Measurements from ENCODE around the gene FRZB.
"Not testable (repeated sequence)": the region's sequence is repeated elsewhere in the genome, so short reads cannot be mapped to it uniquely, and the experiment has no call there.

Gene FRZB

GRCh38 chr2:182897137-182897536, 30.7 kb upstream of the FRZB start:
- no peak overlapping the region for H3K27ac ChIP-seq
- TF ChIP-seq CTCF (conservative IDR thresholded peaks at IDR 0.05), result no peak

- no peak for TF ChIP-seq CTCF (conservative IDR thresholded peaks at IDR 0.05)
These were observed 29.4 kb upstream of the FRZB start for GRCh38 chr2:182895798-182896197.

GRCh38 chr2:182895169-182895568, 28.7 kb upstream of the FRZB start:
- H3K27ac ChIP-seq, result no peak overlapping the region
- no peak for TF ChIP-seq CTCF (conservative IDR thresholded peaks at IDR 0.05)

More at GRCh38 chr2:182895798-182896197, 29.4 kb upstream of the FRZB start:
- no peak overlapping the region for H3K27ac ChIP-seq

- no peak for TF ChIP-seq CTCF (conservative IDR thresholded peaks at IDR 0.05)
- H3K27ac ChIP-seq, result no peak overlapping the region
These were observed 27.7 kb upstream of the FRZB start for GRCh38 chr2:182894174-182894573.

GRCh38 chr2:182893666-182894065, 27.2 kb upstream of the FRZB start:
- H3K27ac ChIP-seq, result no peak overlapping the region
- no peak for TF ChIP-seq CTCF (conservative IDR thresholded peaks at IDR 0.05)

- not testable (repeated sequence) for H3K27ac ChIP-seq
These were observed 26.6 kb upstream of the FRZB start for GRCh38 chr2:182893035-182893434.

GRCh38 chr2:182891611-182892010, 25.2 kb upstream of the FRZB start:
- no peak for TF ChIP-seq CTCF (conservative IDR thresholded peaks at IDR 0.05)
- no peak overlapping the region for H3K27ac ChIP-seq

GRCh38 chr2:182890773-182891378, 24.4 kb upstream of the FRZB start:
- no peak overlapping the region for H3K27ac ChIP-seq
- no peak for TF ChIP-seq CTCF (conservative IDR thresholded peaks at IDR 0.05)

Data from VCaP (cell line).